CD4-positive, alpha-beta memory T cell (primary cell): Measurements from ENCODE around the gene MRPL37. TPM values are rescaled to one million over a fixed set of nuclear protein-coding genes. Genes with fewer than 3 reads are reported as not detected.
"Not testable (repeated sequence)": the region's sequence is repeated elsewhere in the genome, so short reads cannot be mapped to it uniquely, and the experiment has no call there.

Source experiments
- CTCF ChIA-PET: fragments of 350-600 bp; sonication (Branson Sonifier 250); formaldehyde crosslinking; loops from one replicate; lab custom pipeline; 2021; ENCODE audit warnings: inconsistent platforms; ENCODE audit not compliant: partially characterized antibody; lab: Charles Lee
- POLR2A ChIA-PET: fragments of 350-600 bp; sonication (Branson Sonifier 250); formaldehyde crosslinking; loops from one replicate; lab custom pipeline; 2021; ENCODE audit not compliant: partially characterized antibody; lab: Charles Lee
- DNase-seq, 5 donors: peaks; one replicate each; pipeline versions ENCODE4 v3.0.0 to v3.0.0-alpha.2; 2020 to 2022; ENCODE audit warnings: mixed read lengths in 1 of 5
- H3K27ac ChIP-seq: one replicate; pipeline ENCODE4 v1.7.0; 2013; ENCODE audit warnings: low read depth, low read length
- H3K27me3 ChIP-seq: 2 replicates; pipeline ENCODE4 v1.7.0; 2013; ENCODE audit warnings: mild to moderate bottlenecking, low read length, moderate library complexity; ENCODE audit not compliant: insufficient read depth
- H3K36me3 ChIP-seq: 2 replicates; pipeline ENCODE4 v1.7.0; 2013; ENCODE audit warnings: mild to moderate bottlenecking, low read length, moderate library complexity; ENCODE audit not compliant: insufficient read depth
- H3K4me1 ChIP-seq: 2 replicates; pipeline ENCODE4 v1.7.0; 2013; ENCODE audit warnings: mild to moderate bottlenecking, low read length, moderate library complexity; ENCODE audit not compliant: insufficient read depth
- H3K4me3 ChIP-seq, 2 donors: one replicate each; pipeline ENCODE4 v1.7.0; 2013; ENCODE audit warnings: low read length in 2 of 2, mild to moderate bottlenecking in 1 of 2
- H3K9me3 ChIP-seq, 2 donors: one replicate each; pipeline ENCODE4 v1.7.0; 2013; ENCODE audit warnings: low read length in 2 of 2, control low read depth in 1 of 2; ENCODE audit not compliant: control insufficient read depth in 1 of 2
- H3K27ac Mint-ChIP-seq, 7 donors: one replicate each; pipeline ENCODE4 v1.8.0; 2020 to 2021; ENCODE audit warnings: mixed read lengths in 7 of 7, mild to moderate bottlenecking in 6 of 7, inconsistent platforms in 3 of 7, moderate library complexity in 3 of 7
- H3K27me3 Mint-ChIP-seq, 2 donors: one replicate each; pipeline ENCODE4 v1.8.0; 2020 to 2021; ENCODE audit warnings: mixed read lengths in 2 of 2
- H3K36me3 Mint-ChIP-seq, 2 donors: one replicate each; pipeline ENCODE4 v1.8.0; 2020 to 2021; ENCODE audit warnings: mixed read lengths in 2 of 2, inconsistent platforms in 1 of 2, mild to moderate bottlenecking in 1 of 2
- H3K4me1 Mint-ChIP-seq, 4 donors: one replicate each; pipeline ENCODE4 v1.8.0; 2020 to 2021; ENCODE audit warnings: mixed read lengths in 4 of 4, mild to moderate bottlenecking in 1 of 4
- H3K4me3 Mint-ChIP-seq, 8 donors: one replicate each; pipeline ENCODE4 v1.8.0; 2020 to 2021; ENCODE audit warnings: mixed read lengths in 8 of 8, mild to moderate bottlenecking in 7 of 8, moderate library complexity in 6 of 8, inconsistent platforms in 3 of 8
- H3K9me3 Mint-ChIP-seq, 8 donors: one replicate each; pipeline ENCODE4 v1.8.0; 2020 to 2021; ENCODE audit warnings: mixed read lengths in 8 of 8, mild to moderate bottlenecking in 5 of 8, inconsistent platforms in 3 of 8, moderate library complexity in 1 of 8
- intact Hi-C: fragments of 100-400 bp; cut with micrococcal nuclease; formaldehyde crosslinking; loops from one replicate; pipeline ENCODE4 v1.15.1; 2023
- polyA plus RNA-seq, 2 donors: library from polyadenylated mRNA; unstranded; fragments of 300-500 nt; fragmentation: Illumina TruSeq; gene quantifications; one replicate each; pipeline ENCODE4 v1.2.3, GENCODE V29; 2021
- total RNA-seq, 2 experiments: library from RNA; stranded (reverse); gene quantifications; one replicate each; pipeline ENCODE4 v1.2.3, GENCODE V29; 2021

MRPL37 gene
- total and polyA plus RNA-seq, 4 experiments from 2014 or later, result 33.4 to 89.1 (median 46.1) TPM

DNA sequence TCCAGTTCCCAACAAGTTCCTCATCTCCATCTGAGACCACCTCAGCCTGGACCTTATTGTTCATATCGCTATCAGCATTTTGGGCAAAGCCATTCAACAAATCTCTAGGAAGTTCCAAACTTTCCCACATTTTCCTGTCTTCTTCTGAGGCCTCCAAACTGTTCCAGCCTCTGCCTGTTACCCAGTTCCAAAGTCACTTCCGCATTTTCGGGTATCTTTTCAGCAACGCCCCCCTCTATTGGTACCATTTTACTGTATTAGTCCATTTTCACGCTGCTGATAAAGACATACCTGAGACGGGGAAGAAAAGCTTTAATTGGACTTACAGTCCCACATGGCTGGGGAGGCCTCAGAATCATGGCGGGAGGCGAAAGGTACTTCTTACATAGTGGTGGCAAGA, 33.6 kb upstream of the MRPL37 start:
- H3K27me3 ChIP-seq, H3K27ac ChIP-seq, H3K4me3 ChIP-seq, H3K27me3 Mint-ChIP-seq, H3K36me3 Mint-ChIP-seq, POLR2A ChIA-PET, H3K27ac Mint-ChIP-seq, H3K4me3 Mint-ChIP-seq, CTCF ChIA-PET, intact Hi-C loops, H3K36me3 ChIP-seq, DNase-seq, H3K4me1 ChIP-seq, H3K4me1 Mint-ChIP-seq, H3K9me3 ChIP-seq, H3K9me3 Mint-ChIP-seq: not testable (repeated sequence)

DNA sequence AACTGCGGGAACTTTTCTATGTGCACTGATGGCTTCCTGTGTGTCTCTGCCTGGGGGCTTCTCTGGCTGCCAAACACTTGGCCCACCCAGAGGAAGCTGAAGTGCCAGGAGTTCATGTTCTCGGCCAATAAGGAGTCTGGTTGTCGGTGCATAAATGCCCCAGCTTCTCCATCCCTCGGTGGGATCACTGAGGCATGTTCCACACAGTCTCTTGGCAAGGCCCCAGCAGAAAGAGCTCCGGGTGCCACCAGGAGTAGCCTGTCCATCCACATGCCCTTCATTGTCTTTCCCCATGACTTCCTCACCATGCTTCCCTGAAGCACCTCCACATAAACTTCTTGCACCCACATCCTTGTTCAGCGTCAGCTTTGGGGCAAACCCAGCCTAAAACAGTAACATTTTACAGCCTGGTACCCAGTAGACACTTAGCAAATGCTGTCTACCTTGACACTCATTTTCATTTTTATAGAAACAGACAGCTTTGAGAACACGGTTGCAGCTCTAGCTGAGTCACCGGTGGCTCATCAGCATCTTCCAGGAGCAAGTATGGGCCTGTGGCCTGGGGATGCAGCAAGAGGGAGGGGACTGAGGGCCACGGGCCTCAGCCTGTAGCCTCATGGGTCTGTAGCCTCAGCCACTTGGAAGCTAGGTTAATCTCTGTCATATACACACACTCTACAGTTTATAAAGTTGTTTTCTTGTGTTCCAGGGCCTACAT, 32.4 kb upstream of the MRPL37 start:
- Mint-ChIP-seq H3K9me3 (no peaks in the 10 kb centered on the region), H3K27me3 (no peaks in the 10 kb centered on the region), H3K4me1 (peaks cover 7 to 12% (median 8%) of the 10 kb centered on the region in 4 donors), H3K27ac (no peak overlapping the region), H3K36me3 (peaks cover 0 to under 1% of the 10 kb centered on the region in 2 donors), H3K4me3 (no peak overlapping the region)
- H3K27ac ChIP-seq, result no peak overlapping the region
- intact Hi-C loops, result no loop called here
- H3K36me3 ChIP-seq, result no peaks in the 10 kb centered on the region
- H3K4me3 ChIP-seq, result no peak overlapping the region
- no peaks in the 10 kb centered on the region for H3K4me1 ChIP-seq
- no peaks in the 10 kb centered on the region for H3K27me3 ChIP-seq
- no peak for DNase-seq
- CTCF ChIA-PET, result interaction anchor here (0.9 to 1.5 kb wide), 3 partner anchors 14 to 322 kb away, joined by 3 to 5 read pairs (median 4); no protein-coding TSS in a partner anchor
- H3K9me3 ChIP-seq, result no peaks in the 10 kb centered on the region
- POLR2A ChIA-PET, result no interaction called here

DNA sequence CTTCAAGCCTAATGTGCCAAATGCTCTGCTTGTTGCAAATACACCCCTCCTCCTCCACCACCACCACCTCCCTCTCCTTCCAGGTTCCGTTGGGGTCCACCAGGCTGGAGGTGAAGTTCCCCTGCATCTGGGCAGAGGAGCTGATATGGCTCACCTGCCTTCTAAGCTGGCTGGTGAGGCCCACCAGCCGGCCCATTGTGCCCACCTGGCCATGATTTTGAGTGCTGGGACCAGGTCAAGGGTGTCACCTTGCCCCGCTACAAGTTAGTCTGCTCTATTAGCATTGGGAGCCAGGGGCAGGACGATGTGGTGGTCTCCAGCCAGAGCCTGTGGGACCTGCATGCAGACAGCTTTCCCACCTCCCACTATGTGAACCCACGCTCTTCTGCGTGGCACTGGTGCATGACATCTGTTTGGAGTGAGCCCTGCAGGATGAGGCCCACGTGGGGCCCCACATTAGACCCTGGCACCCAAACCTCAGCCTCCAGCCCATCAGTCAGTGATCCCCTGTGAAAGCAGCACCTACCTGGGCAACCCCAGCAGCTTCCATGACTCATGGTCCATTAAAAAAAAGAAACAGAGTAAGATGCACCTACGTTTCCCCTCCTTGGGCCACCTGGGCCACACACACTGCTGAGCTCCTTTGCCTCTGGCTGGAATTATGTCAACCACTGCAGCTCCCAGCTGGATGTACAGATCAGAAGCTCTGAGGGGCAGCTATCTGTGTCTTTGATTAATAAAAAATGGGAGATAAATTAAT, 31.6 kb upstream of the MRPL37 start:
- H3K4me1 ChIP-seq, result no peaks in the 10 kb centered on the region
- no peak for DNase-seq
- Mint-ChIP-seq H3K4me1 (peaks cover 7 to 12% (median 8%) of the 10 kb centered on the region in 4 donors), H3K4me3 (no peak overlapping the region), H3K9me3 (no peaks in the 10 kb centered on the region), H3K27ac (peak overlapping the region in 1 of 7 donors; percentile 24), H3K27me3 (no peaks in the 10 kb centered on the region), H3K36me3 (peaks cover 0 to 2% of the 10 kb centered on the region in 2 donors)
- intact Hi-C loops, result no loop called here
- POLR2A ChIA-PET, result no interaction called here
- no peaks in the 10 kb centered on the region for H3K36me3 ChIP-seq
- no peak overlapping the region for H3K27ac ChIP-seq
- no peak overlapping the region for H3K4me3 ChIP-seq
- CTCF ChIA-PET, result interaction anchor here (0.9 to 1.5 kb wide), 3 partner anchors 14 to 321 kb away, joined by 3 to 5 read pairs (median 4); no protein-coding TSS in a partner anchor
- no peaks in the 10 kb centered on the region for H3K9me3 ChIP-seq
- no peaks in the 10 kb centered on the region for H3K27me3 ChIP-seq

- Mint-ChIP-seq H3K4me3 (no peak overlapping the region), H3K4me1 (peaks cover 7 to 12% (median 8%) of the 10 kb centered on the region in 4 donors), H3K27me3 (no peaks in the 10 kb centered on the region), H3K9me3 (no peaks in the 10 kb centered on the region), H3K27ac (peak overlapping the region in 1 of 7 donors; percentile 24), H3K36me3 (peaks cover 0 to 2% of the 10 kb centered on the region in 2 donors)
- no peak for DNase-seq
- no peaks in the 10 kb centered on the region for H3K36me3 ChIP-seq
- H3K9me3 ChIP-seq, result no peaks in the 10 kb centered on the region
- no peaks in the 10 kb centered on the region for H3K4me1 ChIP-seq
- intact Hi-C loops, result no loop called here
- CTCF ChIA-PET, result no interaction called here
- no peak overlapping the region for H3K4me3 ChIP-seq
- H3K27ac ChIP-seq, result no peak overlapping the region
- POLR2A ChIA-PET, result no interaction called here
- no peaks in the 10 kb centered on the region for H3K27me3 ChIP-seq
Measured at GRCh38 chr1:54169068-54169467, 30.9 kb upstream of the MRPL37 start.

DNA sequence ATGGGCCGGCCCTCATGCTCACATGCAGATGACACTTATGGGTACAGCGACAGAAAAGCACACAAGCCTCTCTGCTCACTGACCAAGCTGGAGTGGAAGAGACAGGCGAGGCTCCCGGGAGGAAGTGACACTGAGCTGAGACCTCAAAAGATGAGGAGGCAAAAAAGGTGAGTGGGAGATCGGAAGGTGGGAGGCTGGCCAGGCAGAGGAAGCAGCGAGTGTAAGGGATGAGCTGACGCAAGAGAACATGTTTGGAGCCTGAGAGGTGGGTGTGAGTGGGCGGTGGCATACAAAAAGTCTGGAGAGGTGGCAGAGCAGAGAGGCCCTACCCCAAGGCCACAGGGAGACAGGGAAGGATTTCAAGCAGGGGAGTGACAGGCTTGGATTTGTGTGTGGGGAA, 29.0 kb upstream of the MRPL37 start:
- no peaks in the 10 kb centered on the region for H3K27me3 Mint-ChIP-seq
- H3K4me1 Mint-ChIP-seq, result peaks cover 7 to 12% (median 8%) of the 10 kb centered on the region in 4 donors
- peak overlapping the region in 3 of 7 donors; percentile 78 to 91 (median 82) for H3K27ac Mint-ChIP-seq

DNA sequence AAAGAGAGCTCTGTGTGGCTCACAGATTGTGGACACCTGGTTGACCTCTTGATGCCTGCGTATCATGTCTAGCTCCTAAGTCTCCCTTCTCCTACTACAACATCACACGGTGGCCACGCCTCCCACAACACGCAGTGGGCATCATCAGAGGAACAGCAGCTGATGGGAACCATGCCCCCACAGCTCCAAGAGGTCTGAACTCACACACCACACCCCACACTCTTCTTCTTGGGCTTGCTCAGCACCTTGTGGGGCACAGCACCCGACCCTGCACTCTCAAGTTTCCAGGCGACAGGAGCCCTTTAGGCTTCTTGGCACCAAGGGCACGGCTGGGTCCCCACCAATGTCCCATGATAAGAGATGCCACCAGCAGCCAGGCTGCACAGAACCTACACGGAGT, 28.4 kb upstream of the MRPL37 start:
- peak overlapping the region in 2 of 7 donors; percentile 87 for H3K27ac Mint-ChIP-seq
- Histone ChIP-seq H3K27me3 (no peaks in the 10 kb centered on the region), H3K36me3 (no peaks in the 10 kb centered on the region), H3K4me1 (no peaks in the 10 kb centered on the region), H3K9me3 (no peaks in the 10 kb centered on the region), H3K4me3 (no peak overlapping the region), H3K27ac (no peak overlapping the region)
- H3K27me3 Mint-ChIP-seq, result no peaks in the 10 kb centered on the region
- H3K4me1 Mint-ChIP-seq, result peaks cover 7 to 12% (median 8%) of the 10 kb centered on the region in 4 donors
- H3K4me3 Mint-ChIP-seq, result no peak overlapping the region
- no peak for DNase-seq
- peaks cover 0 to 2% of the 10 kb centered on the region in 2 donors for H3K36me3 Mint-ChIP-seq
- intact Hi-C loops, result no loop called here
- ChIA-PET POLR2A (no interaction called here), CTCF (interaction anchor here (1.3 to 2.3 kb wide), 2 partner anchors 9 to 10 kb away, joined by 6 to 9 read pairs; no protein-coding TSS in a partner anchor)
- H3K9me3 Mint-ChIP-seq, result no peaks in the 10 kb centered on the region

More for the DNA sequence above, 29.0 kb upstream of the MRPL37 start:
- H3K9me3 ChIP-seq, result no peaks in the 10 kb centered on the region
- H3K36me3 ChIP-seq, result no peaks in the 10 kb centered on the region
- H3K27ac ChIP-seq, result no peak overlapping the region
- intact Hi-C loops, result no loop called here
- H3K4me3 ChIP-seq, result no peak overlapping the region
- POLR2A ChIA-PET, result no interaction called here
- peak overlapping the region in 3 of 8 donors; percentile 1 to 41 (median 11) for H3K4me3 Mint-ChIP-seq
- no peak for DNase-seq
- no peaks in the 10 kb centered on the region for H3K27me3 ChIP-seq
- CTCF ChIA-PET, result interaction anchor here (1.3 kb wide), 1 partner anchor 10 kb away, joined by 6 read pairs; no protein-coding TSS in a partner anchor
- H3K9me3 Mint-ChIP-seq, result no peaks in the 10 kb centered on the region
- no peaks in the 10 kb centered on the region for H3K4me1 ChIP-seq
- H3K36me3 Mint-ChIP-seq, result peaks cover 0 to 2% of the 10 kb centered on the region in 2 donors
